HepG2 (cell line): ENCODE results near the gene LIMA1. TPM values are rescaled to one million over a fixed set of nuclear protein-coding genes. Genes with fewer than 3 reads are reported as not detected.

Source experiments
- ATAC-seq: fragments of 200-7000 bp; cut with Tn5 transposase; 3 replicates; pipeline ENCODE4 v1.9.1; 2020; ENCODE audit warnings: mild to moderate bottlenecking, moderate library complexity
- BruUV-seq: library from RNA; stranded (reverse); fragments of 400-500 nt; replicated peaks from 2 replicates; lab custom pipeline; 2021; lab: Mats Ljungman, UMichigan
- CTCF ChIA-PET: fragments of 300-600 bp; formaldehyde crosslinking; extraction: SDS; loops from one replicate; lab custom pipeline; 2021; ENCODE audit warnings: low total read pairs, inconsistent platforms, low intra/inter-chr PET ratio; lab: Yijun Ruan, JAX
- POLR2A ChIA-PET: fragments of 350-600 bp; sonication (Branson Sonifier 250); formaldehyde crosslinking; loops from one replicate; lab custom pipeline; 2020; ENCODE audit warnings: antibody characterized with exemption, inconsistent platforms; lab: Yijun Ruan, JAX
- DNase-seq: peaks from one replicate; pipeline ENCODE4 v3.0.0-alpha.2; 2015; ENCODE audit warnings: low spot score
- FAIRE-seq: peaks from 3 replicates; lab custom pipeline; 2011; peaks lifted over from hg19 to GRCh38; lab: Jason Lieb, UNC
- H2AFZ ChIP-seq: one replicate; pipeline ENCODE4 v1.6.1; 2011; ENCODE audit warnings: low read length, inconsistent platforms
- H3K27ac ChIP-seq: fragments of 300-600 bp; 3 replicates; pipeline ENCODE4 v1.8.0; 2011; ENCODE audit warnings: mixed run types, mild to moderate bottlenecking, mixed read lengths, low read length, inconsistent platforms; ENCODE audit not compliant: insufficient read depth; ENCODE audit errors: extremely low read length
- H3K27me3 ChIP-seq, 2 experiments: fragments of 200-600 bp in 1 of 2; 2 replicates in 1 of 2; 3 replicates in 1 of 2; pipeline versions ENCODE4 v1.6.0 to v1.8.0; 2011; ENCODE audit warnings: low read length in 2 of 2, mild to moderate bottlenecking in 2 of 2, moderate library complexity in 2 of 2, inconsistent platforms in 1 of 2; ENCODE audit not compliant: insufficient read depth in 2 of 2, control insufficient read depth in 1 of 2
- H3K36me3 ChIP-seq, 2 experiments: fragments of 200-600 bp in 1 of 2; replicated peaks in 1 of 2; 2 replicates in 1 of 2; 3 replicates in 1 of 2; pipeline versions ENCODE4 v1.5.1 to v1.8.0; 2011; ENCODE audit warnings: low read length in 2 of 2, inconsistent platforms in 1 of 2; ENCODE audit not compliant: insufficient read depth in 2 of 2, control insufficient read depth in 1 of 2
- H3K4me1 ChIP-seq: 2 replicates; pipeline ENCODE4 v1.5.1; 2012; ENCODE audit warnings: low read length, inconsistent platforms; ENCODE audit not compliant: insufficient read depth
- H3K4me2 ChIP-seq: 2 replicates; pipeline ENCODE4 v1.6.0; 2011; ENCODE audit warnings: low read depth, low read length, inconsistent platforms
- H3K4me3 ChIP-seq, 3 experiments: fragments of 200-600 bp in 1 of 3; sonication (generic), shearing (Covaris generic) in 1 of 3; replicated peaks in 1 of 3; 2 replicates each; pipeline ENCODE4 v1.5.1; 2011 to 2016; ENCODE audit warnings: low read length in 3 of 3, inconsistent platforms in 2 of 3, low read depth in 2 of 3, mild to moderate bottlenecking in 2 of 3, control low read depth in 1 of 3, mixed read lengths in 1 of 3; ENCODE audit not compliant: insufficient read depth in 1 of 3
- H3K79me2 ChIP-seq: one replicate; pipeline ENCODE4 v1.6.1; 2011; ENCODE audit warnings: low read length, inconsistent platforms; ENCODE audit not compliant: insufficient read depth
- H3K9ac ChIP-seq: 2 replicates; pipeline ENCODE4 v1.6.0; 2011; ENCODE audit warnings: mild to moderate bottlenecking, low read depth, low read length, inconsistent platforms; ENCODE audit not compliant: insufficient read depth
- H3K9me3 ChIP-seq: 2 replicates; pipeline ENCODE4 v1.5.1; 2012; ENCODE audit warnings: mild to moderate bottlenecking, low read length
- H4K20me1 ChIP-seq: 2 replicates; pipeline ENCODE4 v1.6.0; 2011; ENCODE audit warnings: inconsistent platforms, mild to moderate bottlenecking, low read length, moderate library complexity; ENCODE audit not compliant: insufficient read depth
- CTCF ChIP-seq: sonication (generic); formaldehyde crosslinking; IDR thresholded peaks from 2 replicates; pipeline ENCODE4 v1.5.0; 2020; ENCODE audit warnings: mild to moderate bottlenecking, missing genetic modification reagents, moderate library complexity
- FOSL2 ChIP-seq: sonication (generic); formaldehyde crosslinking; IDR thresholded peaks from 2 replicates; pipeline ENCODE4 v1.4.0; 2020; ENCODE audit warnings: missing genetic modification reagents
- IRF2 ChIP-seq: IDR thresholded peaks from 2 replicates; pipeline ENCODE4 v1.6.1; 2018; ENCODE audit warnings: missing genetic modification reagents, missing compliant biosample characterization
- KAT8 ChIP-seq: IDR thresholded peaks from 2 replicates; pipeline ENCODE4 v1.6.1; 2016; ENCODE audit warnings: missing genetic modification reagents, missing compliant biosample characterization
- NAIF1 ChIP-seq: sonication (generic); formaldehyde crosslinking; IDR thresholded peaks from 2 replicates; pipeline ENCODE4 v1.5.0; 2020; ENCODE audit warnings: mild to moderate bottlenecking, missing genetic modification reagents, borderline replicate concordance
- PHF21A ChIP-seq: sonication (generic); formaldehyde crosslinking; IDR thresholded peaks from 2 replicates; pipeline ENCODE4 v1.5.0; 2020; ENCODE audit warnings: mild to moderate bottlenecking, missing genetic modification reagents
- POGK ChIP-seq: sonication (generic); formaldehyde crosslinking; conservative IDR thresholded peaks from 2 replicates; pipeline ENCODE4 v1.8.0; 2022; ENCODE audit warnings: mild to moderate bottlenecking, moderate library complexity, missing genetic modification reagents
- RAD21 ChIP-seq: fragments of 450-650 bp; formaldehyde crosslinking; IDR thresholded peaks from 2 replicates; pipeline ENCODE4 v1.5.0; 2020; ENCODE audit warnings: mild to moderate bottlenecking
- STAG1 ChIP-seq: sonication (generic); formaldehyde crosslinking; IDR thresholded peaks from 2 replicates; pipeline ENCODE4 v1.4.0; 2020; ENCODE audit warnings: missing genetic modification reagents
- THAP9 ChIP-seq: sonication (generic); formaldehyde crosslinking; IDR thresholded peaks from 2 replicates; pipeline ENCODE4; 2020; ENCODE audit warnings: missing genetic modification reagents, mild to moderate bottlenecking, borderline replicate concordance
- THRA ChIP-seq: sonication (generic); formaldehyde crosslinking; IDR thresholded peaks from 2 replicates; pipeline ENCODE4 v1.4.0; 2020; ENCODE audit warnings: missing genetic modification reagents, borderline replicate concordance
- ZNF230 ChIP-seq: sonication (generic); formaldehyde crosslinking; IDR thresholded peaks from 2 replicates; pipeline ENCODE4 v1.4.0; 2020; ENCODE audit warnings: mild to moderate bottlenecking, missing genetic modification reagents
- WGBS: methylation state at CpG from one replicate; pipeline ENCODE4 v1.1.6; 2017; ENCODE audit warnings: low lambda C conversion rate; 5-methylcytosine and 5-hydroxymethylcytosine counted together
- in situ Hi-C: cut with HindIII; loops from 2 replicates; pipeline ENCODE4 v1.10.0; 2017; ENCODE audit warnings: low pct_unique_long_range_greater_than_20kb; ENCODE audit not compliant: extremely low pct_ligation_motif_present
- intact Hi-C: fragments of 100-400 bp; cut with micrococcal nuclease; formaldehyde crosslinking; loops from one replicate; pipeline ENCODE4 v1.10.0; 2022; ENCODE audit not compliant: unreplicated experiment
- polyA plus RNA-seq, 8 experiments: library from polyadenylated mRNA; depleted of rRNA in 3 of 8; stranded (reverse) in 7 of 8; unstranded in 1 of 8; fragments of >200 nt; fragmentation: Illumina TruSeq in 4 of 8; extraction: Trizol in 4 of 8; gene quantifications; 2 replicates each; pipeline versions ENCODE4 v1.2.1 to v1.2.3, GENCODE V29; 2011 to 2016; ENCODE audit warnings: low read depth in 4 of 8, missing spikeins in 1 of 8, mixed read lengths in 1 of 8; ENCODE audit not compliant: insufficient read depth in 1 of 8
- total RNA-seq, 5 experiments: library from RNA; depleted of rRNA; stranded (reverse); fragments of >200 nt; fragmentation: Illumina TruSeq; extraction: Trizol; gene quantifications; 2 replicates each; pipeline ENCODE4 v1.2.3, GENCODE V29; 2016; ENCODE audit warnings: low read depth in 1 of 5
- TF ChIP-seq, protein P1 (sequence below): sonication (generic); formaldehyde crosslinking; IDR thresholded peaks from 2 replicates; pipeline ENCODE4 v1.8.0; 2022; ENCODE audit warnings: mild to moderate bottlenecking, missing genetic modification reagents; ENCODE audit not compliant: insufficient replicate concordance

LIMA1 gene
- total and polyA plus RNA-seq, 2 of the 13 experiments (the other 11 are each of a cell fraction or from before 2014, with no cell fraction given): 13.0 to 19.8 TPM

GRCh38 chr12:50263832-50264231 lies 19.5 kb downstream of the LIMA1 start (continued):
- TF ChIP-seq THAP9 (CRISPR knock-in tag) (no peak), POGK (no peak), IRF2 (no peak), ZNF230 (CRISPR knock-in tag) (no peak), PHF21A (CRISPR knock-in tag) (no peak)

DNA sequence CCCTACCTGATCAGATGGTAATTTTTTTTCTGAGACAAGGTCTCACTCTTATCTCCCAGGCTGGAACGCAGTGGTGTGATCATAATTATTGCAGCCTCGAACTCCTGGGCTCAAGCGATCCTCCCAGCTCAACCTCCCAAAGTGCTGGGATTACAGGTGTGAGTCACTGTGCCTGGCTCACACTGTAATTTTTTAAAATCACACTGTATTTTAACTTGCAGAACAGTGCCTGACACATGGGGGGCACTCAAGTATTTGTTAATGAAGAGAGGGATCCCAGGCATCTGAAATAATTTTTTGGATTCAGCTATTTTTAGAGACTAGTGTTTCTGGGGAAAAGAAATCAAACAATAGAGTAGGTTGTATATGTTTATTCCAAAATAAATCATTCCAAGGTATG lies 21.7 kb downstream of the LIMA1 start:
- in situ Hi-C loops (no loop called here), intact Hi-C loops (no loop called here)
- ChIA-PET CTCF (no interaction called here), POLR2A (interaction anchor here (4.3 kb wide), 1 partner anchor 10 kb away, joined by 32 read pairs; no protein-coding TSS in a partner anchor)
- no TSS peak for BruUV-seq
- DNase-seq (no peak), FAIRE-seq (no peak), ATAC-seq (peak; percentile 18; the same call in 1 of the 3 replicates)
- H3K4me2 ChIP-seq: no peak overlapping the region
- no peaks in the 10 kb centered on the region for H4K20me1 ChIP-seq
- H3K9ac ChIP-seq: no peak overlapping the region
- peaks cover 74% of the 10 kb centered on the region for H3K4me1 ChIP-seq
- H3K27me3 ChIP-seq: no peaks in the 10 kb centered on the region
- no peaks in the 10 kb centered on the region for H3K36me3 ChIP-seq
- no peaks in the 10 kb centered on the region for H3K9me3 ChIP-seq
- H2AFZ ChIP-seq: no peak overlapping the region
- H3K79me2 ChIP-seq: no peaks in the 10 kb centered on the region
- no peak overlapping the region for H3K4me3 ChIP-seq
- H3K27ac ChIP-seq: peak overlapping the region; percentile 17
- WGBS: 90% methylated on average over 3 of the region's 3 CpGs
- no peak for TF ChIP-seq NAIF1 (CRISPR knock-in tag)
- TF ChIP-seq RAD21 (CRISPR knock-in tag): 0 out of 2 replicates have a peak, but pooled peaks have one; percentile 18
- TF ChIP-seq, protein P1, sequence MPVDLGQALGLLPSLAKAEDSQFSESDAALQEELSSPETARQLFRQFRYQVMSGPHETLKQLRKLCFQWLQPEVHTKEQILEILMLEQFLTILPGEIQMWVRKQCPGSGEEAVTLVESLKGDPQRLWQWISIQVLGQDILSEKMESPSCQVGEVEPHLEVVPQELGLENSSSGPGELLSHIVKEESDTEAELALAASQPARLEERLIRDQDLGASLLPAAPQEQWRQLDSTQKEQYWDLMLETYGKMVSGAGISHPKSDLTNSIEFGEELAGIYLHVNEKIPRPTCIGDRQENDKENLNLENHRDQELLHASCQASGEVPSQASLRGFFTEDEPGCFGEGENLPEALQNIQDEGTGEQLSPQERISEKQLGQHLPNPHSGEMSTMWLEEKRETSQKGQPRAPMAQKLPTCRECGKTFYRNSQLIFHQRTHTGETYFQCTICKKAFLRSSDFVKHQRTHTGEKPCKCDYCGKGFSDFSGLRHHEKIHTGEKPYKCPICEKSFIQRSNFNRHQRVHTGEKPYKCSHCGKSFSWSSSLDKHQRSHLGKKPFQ (CRISPR knock-in tag): peak; percentile 99
- TF ChIP-seq KAT8: no peak
- peak; percentile 46 for TF ChIP-seq CTCF (CRISPR knock-in tag)
- TF ChIP-seq STAG1 (CRISPR knock-in tag): peak; percentile 44
- TF ChIP-seq FOSL2: peak; percentile 69
- TF ChIP-seq THRA (CRISPR knock-in tag): no peak
